Kidney glomerular epithelial cell (primary cell): ENCODE measurements around the gene PHACTR1.

ENCODE experiments used
- DNase-seq: peaks from one replicate; lab custom pipeline; 2025; lab: John Stamatoyannopoulos, UW

The PHACTR1 gene

GRCh38 chr6:13027207-13027606 is 310.6 kb downstream of the PHACTR1 start:
- no peak for DNase-seq

- no peak for DNase-seq
Observed at GRCh38 chr6:13030396-13030795, 313.8 kb downstream of the PHACTR1 start.

- no peak for DNase-seq
Observed at GRCh38 chr6:13032566-13032965, 316.0 kb downstream of the PHACTR1 start.

- no peak for DNase-seq
Observed at GRCh38 chr6:13033145-13033544, 316.6 kb downstream of the PHACTR1 start.

GRCh38 chr6:13034316-13034715 is 317.7 kb downstream of the PHACTR1 start:
- no peak for DNase-seq

GRCh38 chr6:13035606-13036005 is 319.0 kb downstream of the PHACTR1 start:
- no peak for DNase-seq

- DNase-seq = no peak
Observed at GRCh38 chr6:13038315-13038714, 321.7 kb downstream of the PHACTR1 start.

- DNase-seq = no peak
Observed at GRCh38 chr6:13038741-13039190, 322.2 kb downstream of the PHACTR1 start.

- peak; percentile 10 for DNase-seq
Observed at GRCh38 chr6:13044390-13044789, 327.8 kb downstream of the PHACTR1 start.

- DNase-seq = no peak
Observed at GRCh38 chr6:13044896-13045295, 328.3 kb downstream of the PHACTR1 start.

- DNase-seq = no peak
Observed at GRCh38 chr6:13045676-13046075, 329.1 kb downstream of the PHACTR1 start.

GRCh38 chr6:13046084-13046483 is 329.5 kb downstream of the PHACTR1 start:
- DNase-seq = no peak

GRCh38 chr6:13048113-13048512 is 331.5 kb downstream of the PHACTR1 start:
- no peak for DNase-seq

- no peak for DNase-seq
Observed at GRCh38 chr6:13049666-13050254, 333.2 kb downstream of the PHACTR1 start.

GRCh38 chr6:13053006-13053461 is 336.5 kb downstream of the PHACTR1 start:
- DNase-seq = no peak

GRCh38 chr6:13058051-13058450 is 341.5 kb downstream of the PHACTR1 start:
- DNase-seq = no peak

- no peak for DNase-seq
Observed at GRCh38 chr6:13059026-13059425, 342.5 kb downstream of the PHACTR1 start.

GRCh38 chr6:13063300-13063918 is 346.8 kb downstream of the PHACTR1 start:
- DNase-seq = no peak

- DNase-seq = no peak
Observed at GRCh38 chr6:13065581-13065980, 349.0 kb downstream of the PHACTR1 start.

GRCh38 chr6:13066050-13066449 is 349.5 kb downstream of the PHACTR1 start:
- DNase-seq = no peak

- no peak for DNase-seq
Observed at GRCh38 chr6:13066820-13067219, 350.3 kb downstream of the PHACTR1 start.

GRCh38 chr6:13068586-13069210 is 352.1 kb downstream of the PHACTR1 start:
- no peak for DNase-seq

GRCh38 chr6:13071550-13072345 is 355.2 kb downstream of the PHACTR1 start:
- DNase-seq = no peak
